Neural cell (in vitro differentiated cells): ENCODE results near the gene MXRA7.

Experiments
- CTCF ChIP-seq: fragments of 450-650 bp; IDR thresholded peaks from 2 replicates; pipeline ENCODE4 v1.5.1; 2014; ENCODE audit warnings: antibody characterized with exemption, mild to moderate bottlenecking, moderate library complexity; ENCODE audit not compliant: poor library complexity, severe bottlenecking
- RAD21 ChIP-seq: fragments of 450-650 bp; conservative IDR thresholded peaks from 2 replicates; pipeline ENCODE4 v1.6.1; 2014; ENCODE audit warnings: antibody characterized with exemption, mild to moderate bottlenecking, moderate library complexity
- SMC3 ChIP-seq: fragments of 450-650 bp; conservative IDR thresholded peaks from 2 replicates; pipeline ENCODE4 v1.6.1; 2014; ENCODE audit warnings: antibody characterized with exemption, mild to moderate bottlenecking, moderate library complexity; ENCODE audit not compliant: poor library complexity

GRCh38 chr17:76685846-76686245 is 24.9 kb downstream of the MXRA7 start:
- TF ChIP-seq CTCF (no peak), SMC3 (no peak), RAD21 (no peak)
